GM12892 (cell line): ENCODE measurements around the gene TRIM8.

Source experiments
- POLR2A ChIP-seq: IDR thresholded peaks from 2 replicates; pipeline ENCODE4 v1.6.1; 2011; ENCODE audit warnings: low read depth, low read length, control low read depth
- POLR2AphosphoS5 ChIP-seq: IDR thresholded peaks from 2 replicates; pipeline ENCODE4 v1.6.1; 2011; ENCODE audit warnings: low read depth, low read length, control low read depth
- TAF1 ChIP-seq: IDR thresholded peaks from 2 replicates; pipeline ENCODE4 v1.6.1; 2011; ENCODE audit warnings: low read depth, mild to moderate bottlenecking, control low read depth, low read length, borderline replicate concordance

- TF ChIP-seq POLR2AphosphoS5 (no peak), POLR2A (no peak), TAF1 (no peak)
Observed at GRCh38 chr10:102632394-102633111, 11.7 kb upstream of the TRIM8 start.
